ENCODE results near the gene KYAT1.

The KYAT1 gene

DNA sequence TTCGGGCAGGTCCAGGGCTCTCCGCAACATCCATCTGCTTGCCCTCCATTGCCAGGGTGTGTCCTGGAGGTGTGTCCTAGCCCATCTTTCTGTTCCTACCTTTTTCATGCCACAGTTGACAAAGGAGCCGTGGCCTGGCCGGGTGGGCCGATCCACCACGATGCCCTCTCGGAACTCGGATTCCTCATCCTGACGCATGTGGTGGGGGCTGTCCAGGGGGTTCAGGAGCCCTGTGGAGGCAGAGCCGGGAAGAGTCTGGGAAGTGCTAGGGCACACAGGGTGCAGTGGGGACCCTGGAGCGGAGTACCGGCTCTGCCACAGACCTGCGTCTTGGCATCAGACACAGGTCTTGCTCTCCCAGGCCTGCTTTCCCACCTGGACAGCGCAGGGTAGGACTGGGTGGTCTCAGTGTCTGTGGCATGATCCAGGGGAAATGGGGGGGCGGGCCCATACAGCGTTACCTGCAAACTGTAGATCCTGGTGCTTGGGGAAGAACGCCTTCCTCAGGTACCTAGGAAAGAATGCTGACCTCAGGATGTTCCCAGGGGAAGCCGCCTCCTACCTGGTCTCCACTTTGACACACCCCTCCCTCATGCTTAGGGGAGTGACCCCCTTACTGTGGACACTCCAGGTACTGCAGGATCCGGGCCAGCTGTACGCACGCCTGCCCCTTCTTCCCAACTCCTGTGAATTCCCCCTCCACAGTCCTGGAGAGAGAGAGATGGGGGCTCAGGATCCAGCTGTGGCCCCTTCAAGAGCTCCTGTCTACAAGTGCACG is 55.6 kb downstream of the KYAT1 start:
- peak overlapping the region in 1 of 3 experiments; percentile 30 for H3K4me3 Mint-ChIP-seq
- no peaks in the 10 kb centered on the region for H3K27me3 Mint-ChIP-seq (ENCODE audit: low read depth)
- peaks cover 14% of the 10 kb centered on the region for H3K4me1 Mint-ChIP-seq
- H3K27ac Mint-ChIP-seq, result no peak overlapping the region
- no peak for TF ChIP-seq CTCF (IDR thresholded peaks at IDR 0.05; ENCODE audit: unreplicated experiment in 3 of 3)
- H3K36me3 Mint-ChIP-seq (ENCODE audit: low read depth), result peaks cover 29% of the 10 kb centered on the region
- H3K9me3 Mint-ChIP-seq, result no peaks in the 10 kb centered on the region

- no peak overlapping the region for H3K4me3 Mint-ChIP-seq
- TF ChIP-seq CTCF (IDR thresholded peaks at IDR 0.05; ENCODE audit: unreplicated experiment in 3 of 3), result no peak
- no peak overlapping the region for H3K27ac Mint-ChIP-seq
- H3K9me3 Mint-ChIP-seq, result no peaks in the 10 kb centered on the region
- H3K36me3 Mint-ChIP-seq (ENCODE audit: low read depth), result peaks cover 29% of the 10 kb centered on the region
- peaks cover 14% of the 10 kb centered on the region for H3K4me1 Mint-ChIP-seq
- no peaks in the 10 kb centered on the region for H3K27me3 Mint-ChIP-seq (ENCODE audit: low read depth)
Measured at GRCh38 chr9:128824911-128825310, 56.8 kb downstream of the KYAT1 start.

DNA sequence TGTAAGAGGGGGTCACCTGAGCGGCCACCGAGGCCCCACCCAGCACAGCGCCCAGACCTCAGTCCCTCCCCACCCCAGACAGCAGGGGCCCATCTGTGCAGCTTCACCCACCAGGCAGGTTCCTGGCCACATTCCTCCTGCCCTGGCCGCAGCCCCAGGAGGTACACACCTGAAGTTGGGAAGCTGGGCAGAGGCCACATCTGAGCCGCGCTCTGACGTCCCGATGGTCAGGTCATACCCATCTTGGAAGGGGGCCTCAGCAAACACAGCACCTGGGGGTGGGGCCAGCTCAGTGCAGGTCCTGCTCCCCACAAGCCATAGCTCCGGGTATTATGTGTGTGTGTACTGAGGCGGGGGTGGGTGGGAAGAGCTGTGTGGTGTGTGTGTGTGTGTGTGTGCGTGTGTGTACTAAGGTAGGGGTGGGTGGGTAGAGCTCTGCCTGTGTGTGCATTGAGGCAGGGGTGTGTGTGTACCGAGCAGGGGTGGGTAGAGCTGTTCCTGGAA is 57.8 kb downstream of the KYAT1 start:
- no peak overlapping the region for H3K4me3 Mint-ChIP-seq
- H3K4me1 Mint-ChIP-seq, result peaks cover 13% of the 10 kb centered on the region
- peaks cover 27% of the 10 kb centered on the region for H3K36me3 Mint-ChIP-seq (ENCODE audit: low read depth)
- H3K27me3 Mint-ChIP-seq (ENCODE audit: low read depth), result no peaks in the 10 kb centered on the region
- TF ChIP-seq CTCF (IDR thresholded peaks at IDR 0.05; ENCODE audit: unreplicated experiment in 3 of 3), result no peak
- H3K27ac Mint-ChIP-seq, result no peak overlapping the region
- no peaks in the 10 kb centered on the region for H3K9me3 Mint-ChIP-seq

GRCh38 chr9:128823362-128823902 is 58.3 kb downstream of the KYAT1 start:
- Mint-ChIP-seq H3K9me3 (no peaks in the 10 kb centered on the region), H3K36me3 (ENCODE audit: low read depth) (peaks cover 22% of the 10 kb centered on the region), H3K27me3 (ENCODE audit: low read depth) (no peaks in the 10 kb centered on the region), H3K27ac (no peak overlapping the region), H3K4me3 (no peak overlapping the region), H3K4me1 (peaks cover 7% of the 10 kb centered on the region)
- TF ChIP-seq CTCF (IDR thresholded peaks at IDR 0.05; ENCODE audit: unreplicated experiment in 3 of 3), result no peak

DNA sequence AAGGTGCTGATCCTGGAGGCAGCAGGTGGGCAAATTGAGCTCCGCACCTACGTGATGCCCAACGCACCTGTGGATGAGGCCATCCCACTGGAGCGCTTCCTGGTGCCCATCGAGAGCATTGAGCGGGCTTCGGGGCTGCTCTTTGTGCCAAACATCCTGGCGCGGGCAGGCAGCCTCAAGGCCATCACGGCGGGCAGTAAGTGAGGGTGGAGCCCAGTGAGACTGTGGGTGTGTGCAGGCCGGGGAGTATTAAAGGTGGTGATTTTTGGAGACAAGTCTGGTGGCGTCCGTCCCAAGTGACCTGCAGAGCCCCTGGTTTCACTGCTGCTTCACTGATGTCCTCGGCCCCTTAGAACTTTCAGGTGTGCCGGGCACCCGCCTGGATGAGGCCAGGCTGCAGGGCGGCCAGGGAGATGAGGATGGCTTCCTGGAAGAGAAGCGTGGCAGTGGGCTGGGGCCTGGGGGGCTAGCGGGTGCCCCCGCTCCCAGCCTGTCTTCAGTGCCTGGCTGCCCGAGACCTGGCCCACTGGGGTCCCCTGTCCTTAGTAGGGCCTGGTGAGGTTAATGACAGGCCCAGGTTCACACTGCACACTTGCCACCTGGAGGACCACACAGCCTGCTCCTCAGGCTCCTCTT is 59.2 kb downstream of the KYAT1 start:
- no peak for TF ChIP-seq CTCF (IDR thresholded peaks at IDR 0.05; ENCODE audit: unreplicated experiment in 3 of 3)
- Mint-ChIP-seq H3K4me3 (no peak overlapping the region), H3K9me3 (no peaks in the 10 kb centered on the region), H3K4me1 (peaks cover 7% of the 10 kb centered on the region), H3K36me3 (ENCODE audit: low read depth) (peaks cover 22% of the 10 kb centered on the region), H3K27me3 (ENCODE audit: low read depth) (no peaks in the 10 kb centered on the region), H3K27ac (no peak overlapping the region)

Measured in nephron (organoid).